HG03558 (cell line): ENCODE results near the gene IRF2BP1.

Source experiments
- ATAC-seq: cut with Tn5 transposase; IDR thresholded peaks from one replicate; pipeline ENCODE4 v1.9.1; 2021; ENCODE audit warnings: moderate number of reproducible peaks; ENCODE audit not compliant: unreplicated experiment; ENCODE audit errors: extremely low read depth

Gene IRF2BP1

GRCh38 chr19:45885556-45886426 is at the start of gene IRF2BP1:
Gene IRF2BP1, minus strand, starts transcription at chr19:45886141. Its CDS starts 367 bp downstream, at chr19:45885774.
- ATAC-seq, result no peak

- no peak for ATAC-seq
Measured at GRCh38 chr19:45935267-45935666, 49.3 kb upstream of the IRF2BP1 start.

- ATAC-seq, result no peak
Measured at GRCh38 chr19:45934551-45935230, 48.8 kb upstream of the IRF2BP1 start.

DNA sequence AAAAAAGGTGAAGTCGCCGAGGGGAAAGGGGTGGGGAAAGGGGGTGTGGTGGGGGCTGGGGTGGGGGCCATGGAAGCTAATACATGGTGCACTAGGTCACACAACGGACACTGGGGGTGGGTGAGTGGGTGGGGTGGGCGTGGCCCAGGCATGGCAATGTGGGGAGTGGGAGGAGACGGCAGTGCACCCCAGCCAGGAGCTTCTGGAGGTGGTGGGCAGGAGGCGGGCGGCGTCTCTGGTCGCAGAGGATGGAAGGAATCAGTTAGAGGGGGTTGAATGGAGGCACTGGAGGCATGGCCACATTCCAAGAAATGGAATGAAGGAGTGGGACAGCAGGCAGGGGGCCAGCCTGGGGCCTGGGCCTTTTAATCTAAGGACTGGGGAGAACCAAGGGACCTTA is 47.8 kb upstream of the IRF2BP1 start:
- no peak for ATAC-seq

GRCh38 chr19:45931055-45931454 is 45.1 kb upstream of the IRF2BP1 start:
- no peak for ATAC-seq

GRCh38 chr19:45929247-45929646 is 43.3 kb upstream of the IRF2BP1 start:
- no peak for ATAC-seq

- no peak for ATAC-seq
Measured at GRCh38 chr19:45927565-45928261, 41.8 kb upstream of the IRF2BP1 start.

GRCh38 chr19:45924891-45925447 is 39.0 kb upstream of the IRF2BP1 start:
- no peak for ATAC-seq

GRCh38 chr19:45922281-45922680 is 36.3 kb upstream of the IRF2BP1 start:
- no peak for ATAC-seq

DNA sequence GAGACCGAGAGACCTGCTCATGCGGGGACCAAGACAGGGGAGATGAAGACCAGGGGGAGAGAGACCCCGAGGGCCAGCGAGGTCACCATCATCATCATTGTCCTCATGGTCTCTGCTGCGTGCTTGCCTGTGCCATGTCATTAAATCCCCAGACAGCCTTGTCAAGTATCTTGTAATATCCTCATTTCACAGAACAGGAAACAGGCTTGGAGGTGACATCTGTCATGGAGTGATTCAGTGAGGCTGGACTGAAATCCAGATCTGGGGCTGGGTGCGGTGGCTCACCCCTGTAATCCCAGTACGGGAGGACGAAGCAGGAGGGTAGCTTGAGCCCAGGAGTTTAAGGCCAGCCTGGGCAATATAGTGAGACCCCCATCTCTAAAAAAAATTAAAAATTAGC is 34.5 kb upstream of the IRF2BP1 start:
- ATAC-seq, result no peak

DNA sequence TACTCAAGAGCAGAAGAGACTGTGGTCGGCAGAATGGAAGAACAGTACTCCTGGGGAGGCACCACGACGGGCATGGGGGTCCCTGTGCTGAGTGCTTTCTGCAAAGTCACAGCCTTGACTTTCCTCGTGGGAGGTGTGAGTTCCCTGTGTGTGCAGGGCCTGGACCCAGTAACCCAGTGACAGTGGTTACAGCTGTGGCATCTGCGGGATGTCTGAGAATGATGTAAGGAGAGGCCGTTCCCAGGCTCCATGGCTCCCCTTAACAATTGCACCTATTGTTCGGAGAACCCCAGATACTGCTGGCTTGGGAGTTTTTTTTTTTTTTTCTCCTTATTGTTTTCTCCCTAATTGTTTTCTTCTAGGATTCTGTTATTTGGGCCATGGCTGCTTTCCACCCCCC is 33.7 kb upstream of the IRF2BP1 start:
- no peak for ATAC-seq

GRCh38 chr19:45918721-45919120 is 32.8 kb upstream of the IRF2BP1 start:
- ATAC-seq, result no peak

- ATAC-seq, result no peak
Measured at GRCh38 chr19:45917421-45918091, 31.6 kb upstream of the IRF2BP1 start.

- no peak for ATAC-seq
Measured at GRCh38 chr19:45913874-45914830, 28.2 kb upstream of the IRF2BP1 start, which contains the start of gene NANOS2. Gene NANOS2, minus strand, starts transcription at chr19:45914778. Its CDS starts 85 bp downstream, at chr19:45914693.

- ATAC-seq, result no peak
Measured at GRCh38 chr19:45911291-45911690, 25.4 kb upstream of the IRF2BP1 start.

DNA sequence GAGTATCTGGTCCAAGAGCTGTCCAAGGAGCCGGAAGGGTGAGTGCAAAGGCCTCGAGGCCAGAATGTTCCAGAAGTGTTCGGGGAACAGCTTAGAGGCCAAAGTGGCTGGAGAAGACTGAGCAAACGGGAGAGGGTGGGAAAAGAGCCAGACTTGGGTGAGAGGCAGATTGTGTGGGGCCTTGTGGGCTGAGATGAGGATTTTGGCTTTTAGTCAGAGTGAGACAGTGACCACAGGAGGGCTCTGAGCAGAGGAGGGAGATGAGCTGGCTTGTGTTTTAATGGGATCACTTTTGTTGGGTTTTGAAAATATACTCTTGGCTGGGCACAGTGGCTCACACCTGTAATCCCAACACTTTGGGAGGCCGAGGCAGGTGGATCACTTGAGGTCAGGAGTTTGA is 23.0 kb upstream of the IRF2BP1 start:
- ATAC-seq, result no peak

GRCh38 chr19:45906221-45906620 is 20.3 kb upstream of the IRF2BP1 start:
- no peak for ATAC-seq

DNA sequence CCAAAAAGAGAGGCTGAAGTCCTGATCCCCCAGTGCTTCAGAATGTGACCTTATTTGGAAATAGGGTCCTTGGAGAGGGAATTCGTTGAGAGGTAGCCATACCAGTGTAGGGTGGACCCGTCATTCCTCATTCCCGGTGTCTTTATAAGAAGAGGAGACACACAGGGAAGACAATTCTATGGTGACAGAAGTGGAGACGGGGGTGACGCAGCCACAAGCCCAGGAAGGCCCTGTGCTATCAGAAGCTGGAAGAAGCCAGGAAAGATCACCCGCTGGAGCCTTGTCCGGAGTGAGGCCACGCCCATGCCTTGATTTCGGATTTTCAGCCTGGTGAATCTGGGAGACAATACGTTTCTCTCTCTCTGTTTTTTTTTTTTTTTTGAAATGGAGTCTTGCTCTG is 19.1 kb upstream of the IRF2BP1 start:
- ATAC-seq, result no peak
